ENCODE data around the gene DGKI. TPM values are rescaled to one million over a fixed set of nuclear protein-coding genes. Genes with fewer than 3 reads are reported as not detected.

DGKI gene
- total and polyA plus RNA-seq, 9 of the 15 experiments (the other 6 are each of a cell fraction or from before 2014, with no cell fraction given), result 0.11 to 0.54 (median 0.15) TPM; not detected in 5

GRCh38 chr7:137454246-137454724, 392.5 kb downstream of the DGKI start (continued):
- peak; percentile 46; the same call in 1 of the 2 replicates for TF ChIP-seq DEAF1 (CRISPR knock-in tag; IDR thresholded peaks at IDR 0.05)
- TF ChIP-seq NCOR1 (IDR thresholded peaks at IDR 0.05), result no peak
- TF ChIP-seq MBD2 (IDR thresholded peaks at IDR 0.05; ENCODE audit: borderline replicate concordance, low read depth), result no peak
- peak; percentile 54 for TF ChIP-seq NFE2 (IDR thresholded peaks at IDR 0.05; ENCODE audit: low read depth)
- TF ChIP-seq ZC3H8 (IDR thresholded peaks at IDR 0.05), result no peak
- no peak for TF ChIP-seq SMARCB1 (IDR thresholded peaks at IDR 0.05; ENCODE audit: insufficient read length, low read depth)
- TF ChIP-seq KLF10 (CRISPR knock-in tag; IDR thresholded peaks at IDR 0.05), result no peak
- TF ChIP-seq GMEB1 (CRISPR knock-in tag; IDR thresholded peaks at IDR 0.05), result no peak
- no peak for TF ChIP-seq SLC30A9 (CRISPR knock-in tag; IDR thresholded peaks at IDR 0.05)
- peak; percentile 76; the same call in 1 of the 2 replicates for TF ChIP-seq MAFF (IDR thresholded peaks at IDR 0.05; ENCODE audit: low read length)
- no peak for TF ChIP-seq SREBF2 (CRISPR knock-in tag; IDR thresholded peaks at IDR 0.05)
- TF ChIP-seq PCBP2 (IDR thresholded peaks at IDR 0.05; ENCODE audit: low read depth, low read length, poor library complexity, severe bottlenecking), result no peak
- peak; percentile 53 to 76 (median 61); a peak in 5 of 6 replicates for TF ChIP-seq CTCF (IDR thresholded peaks at IDR 0.05 in 2 of 3, conservative IDR thresholded peaks at IDR 0.05 in 1 of 3; ENCODE audit: insufficient read depth in 2 of 3, low read depth in 1 of 3, low read length in 3 of 3)
- no peak for TF ChIP-seq ZNF146 (CRISPR knock-in tag; IDR thresholded peaks at IDR 0.05; ENCODE audit: unreplicated experiment)
